ENCODE measurements around the gene WDR59.
"Not testable (repeated sequence)": the region's sequence is repeated elsewhere in the genome, so short reads cannot be mapped to it uniquely, and the experiment has no call there.

WDR59 gene

GRCh38 chr16:74846714-74847113, 138.2 kb downstream of the WDR59 start:
- CTCF ChIA-PET = interaction anchor here (1.9 to 2.2 kb wide), 2 partner anchors 16 to 137 kb away, joined by 6 to 12 read pairs; no protein-coding TSS in a partner anchor
- POLR2A ChIA-PET = interaction anchor here (0.6 kb wide), 1 partner anchor 127 kb away, joined by 8 read pairs; no protein-coding TSS in a partner anchor
- Histone ChIP-seq H3K9me3 (ENCODE audit: control insufficient read depth, insufficient read depth, low read depth, low read length) (no peaks in the 10 kb centered on the region), H3K4me1 (ENCODE audit: control insufficient read depth, insufficient read depth, low read length) (no peaks in the 10 kb centered on the region), H3K4me3 (ENCODE audit: low read depth, low read length) (no peak overlapping the region), H3K36me3 (ENCODE audit: control insufficient read depth in 2 of 2, insufficient read depth in 1 of 2, low read length in 2 of 2) (no peaks in the 10 kb centered on the region), H3K27ac (ENCODE audit: extremely low read depth, low read depth, low read length) (no peak overlapping the region)
- TF ChIP-seq ZBTB10 (tag by site-specific recombination; IDR thresholded peaks at IDR 0.05) (no peak), ZBTB8A (tag by site-specific recombination; IDR thresholded peaks at IDR 0.05) (no peak), ZBTB11 (tag by site-specific recombination; conservative IDR thresholded peaks at IDR 0.05; ENCODE audit: low read depth) (no peak), YY2 (tag by site-specific recombination; IDR thresholded peaks at IDR 0.05) (no peak), ZNF791 (tag by site-specific recombination; IDR thresholded peaks at IDR 0.05) (no peak), GLIS1 (tag by site-specific recombination; IDR thresholded peaks at IDR 0.05) (no peak), ZNF501 (tag by site-specific recombination; IDR thresholded peaks at IDR 0.05) (no peak), OVOL3 (tag by site-specific recombination; IDR thresholded peaks at IDR 0.05) (no peak), KLF9 (tag by site-specific recombination; IDR thresholded peaks at IDR 0.05; ENCODE audit: low read depth) (no peak), ZNF404 (tag by site-specific recombination; IDR thresholded peaks at IDR 0.05) (no peak), GLI2 (tag by site-specific recombination; IDR thresholded peaks at IDR 0.05; ENCODE audit: borderline replicate concordance, low read depth) (no peak)

GRCh38 chr16:74844041-74844980, 140.6 kb downstream of the WDR59 start:
- H3K4me3 ChIP-seq (ENCODE audit: low read depth, low read length) = no peak overlapping the region
- H3K4me1 ChIP-seq (ENCODE audit: control insufficient read depth, insufficient read depth, low read length) = no peaks in the 10 kb centered on the region
- no peaks in the 10 kb centered on the region for H3K36me3 ChIP-seq (ENCODE audit: control insufficient read depth in 2 of 2, insufficient read depth in 1 of 2, low read length in 2 of 2)
- POLR2A ChIA-PET = no interaction called here
- H3K9me3 ChIP-seq (ENCODE audit: control insufficient read depth, insufficient read depth, low read depth, low read length) = no peaks in the 10 kb centered on the region
- TF ChIP-seq ZNF843 (tag by site-specific recombination; IDR thresholded peaks at IDR 0.05) (no peak), ZFHX2 (tag by site-specific recombination; conservative IDR thresholded peaks at IDR 0.05) (0 out of 2 replicates have a peak, but pooled peaks have one; percentile 19)
- H3K27ac ChIP-seq (ENCODE audit: extremely low read depth, low read depth, low read length) = no peak overlapping the region
- CTCF ChIA-PET = interaction anchor here (2.1 kb wide), 1 partner anchor 18 kb away, joined by 9 read pairs; no protein-coding TSS in a partner anchor

- H3K27ac ChIP-seq (ENCODE audit: extremely low read depth, low read depth, low read length); POLR2A ChIA-PET; H3K4me1 ChIP-seq (ENCODE audit: control insufficient read depth, insufficient read depth, low read length); H3K9me3 ChIP-seq (ENCODE audit: control insufficient read depth, insufficient read depth, low read depth, low read length); H3K4me3 ChIP-seq (ENCODE audit: low read depth, low read length); H3K36me3 ChIP-seq (ENCODE audit: control insufficient read depth in 2 of 2, insufficient read depth in 1 of 2, low read length in 2 of 2): not testable (repeated sequence)
- CTCF ChIA-PET = interaction anchor here (0.6 to 2.1 kb wide), 2 partner anchors 11 to 19 kb away, joined by 4 to 9 read pairs; no protein-coding TSS in a partner anchor
Observed at GRCh38 chr16:74843381-74844035, 141.4 kb downstream of the WDR59 start.

Data from HEK293 (cell line).